CD4-positive, alpha-beta T cell treated with Interleukin-4 for 1 hour (primary cell): Measurements from ENCODE around the gene PAX6.
A peak's percentile ranks its signal among the peaks of the same experiment; 100 is the strongest.

Experiments used
- DNase-seq, 2 donors: peaks; one replicate each; pipeline ENCODE4 v3.0.0-alpha.2; 2020 to 2022

PAX6 gene

DNA sequence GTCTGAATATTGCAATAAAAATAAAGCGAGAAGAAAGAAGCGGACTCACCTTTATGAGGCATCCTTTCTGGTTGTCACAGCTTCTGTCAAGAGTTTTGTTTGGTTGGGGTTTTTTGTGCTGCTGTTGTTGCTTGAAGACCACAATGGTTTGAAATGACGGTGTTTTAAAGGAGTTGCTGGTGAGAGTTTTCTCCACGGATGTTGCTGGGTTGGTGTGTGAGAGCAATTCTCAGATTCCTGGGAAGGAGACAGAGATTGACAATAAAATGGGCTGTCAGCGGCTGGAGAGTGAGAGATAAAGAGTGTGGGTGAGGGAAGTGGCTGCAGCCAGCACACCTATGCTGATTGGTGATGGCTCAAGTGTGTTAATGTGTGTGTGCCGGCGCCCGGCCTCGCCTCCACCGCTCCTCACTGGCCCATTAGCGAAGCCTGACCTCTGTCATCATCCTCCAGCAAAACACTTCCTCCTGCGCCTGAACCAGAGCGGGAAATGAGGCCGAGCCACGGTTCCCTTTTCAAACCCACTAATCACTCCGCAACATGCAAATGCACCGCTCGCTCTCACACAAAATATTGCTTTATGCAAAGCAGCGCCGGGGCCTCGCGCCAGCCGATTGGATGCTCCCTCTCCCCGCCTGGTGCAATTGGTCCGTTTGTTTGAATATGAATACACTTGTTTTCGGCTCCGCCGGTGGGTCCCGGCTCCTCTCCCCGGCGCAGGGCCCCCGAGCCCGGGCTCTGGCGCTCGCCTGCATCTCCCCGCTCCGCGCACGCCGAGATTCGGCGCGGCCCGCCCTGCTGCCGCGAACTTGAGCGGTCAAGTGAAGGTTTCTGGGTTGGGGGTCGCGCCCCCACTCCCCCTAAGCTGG lies at the start of gene PAX6:
Gene PAX6 (minus strand): TSS at position 544 of the 869 bp plus-strand sequence. CDS start 4,911 bp downstream, outside the sequence.
- peak; percentile 47 to 69 for DNase-seq

DNA sequence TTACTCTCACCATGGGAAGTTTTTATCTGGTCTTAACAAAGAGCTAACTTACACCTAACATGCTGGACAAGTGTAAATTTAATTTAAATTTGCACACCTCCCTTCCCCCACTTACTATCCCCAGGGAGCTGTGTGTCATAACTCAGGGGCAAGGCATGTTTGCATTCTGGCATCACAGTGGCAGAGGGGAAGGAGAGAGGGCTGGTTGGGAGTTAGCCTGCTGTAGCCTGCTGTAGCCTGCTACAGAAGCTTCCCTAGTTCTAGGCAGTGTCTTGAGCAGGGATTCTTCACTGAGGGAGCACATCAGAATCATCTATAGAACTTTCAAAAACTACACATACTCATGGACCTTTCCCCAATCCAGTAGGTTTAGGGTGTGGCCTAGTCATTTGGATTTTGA lies 49.3 kb upstream of the PAX6 start:
- DNase-seq = no peak

DNA sequence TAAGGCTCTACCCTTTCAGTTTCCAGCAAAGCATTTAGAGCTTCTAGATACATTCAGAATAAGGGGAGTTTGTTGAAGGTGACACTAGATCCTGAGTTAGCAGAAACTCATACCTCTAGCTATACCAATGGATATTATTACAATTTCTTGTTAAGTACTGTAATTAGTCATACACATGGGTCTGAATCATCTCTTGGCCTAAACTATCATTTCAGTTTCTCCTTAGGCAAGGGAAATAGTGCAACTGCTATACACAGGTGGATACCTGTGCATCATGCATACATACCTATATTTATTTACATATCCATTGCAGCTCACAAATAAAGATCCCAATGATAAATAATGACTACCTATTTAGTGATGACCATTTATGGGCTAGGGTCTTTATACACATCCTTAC lies 45.1 kb upstream of the PAX6 start:
- DNase-seq = no peak

DNA sequence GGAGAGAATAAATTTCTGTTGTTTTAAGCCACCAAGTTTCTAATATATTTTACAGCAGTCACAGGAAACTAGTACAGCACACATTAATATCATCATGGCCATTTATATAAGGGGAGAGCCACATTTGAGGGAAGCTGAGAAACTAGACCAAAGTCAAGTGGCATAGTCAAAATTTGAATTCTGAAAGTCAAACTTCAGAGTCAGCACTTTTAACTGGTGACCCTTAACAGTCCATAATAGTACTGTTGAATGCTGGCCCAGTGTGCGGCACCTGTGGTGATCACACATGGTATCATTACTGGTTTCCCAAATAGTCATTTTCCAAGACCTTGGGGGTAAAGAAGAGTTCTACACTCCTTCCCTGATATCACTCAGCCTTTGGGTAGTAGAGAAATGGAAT lies 44.3 kb upstream of the PAX6 start:
- DNase-seq = no peak

DNA sequence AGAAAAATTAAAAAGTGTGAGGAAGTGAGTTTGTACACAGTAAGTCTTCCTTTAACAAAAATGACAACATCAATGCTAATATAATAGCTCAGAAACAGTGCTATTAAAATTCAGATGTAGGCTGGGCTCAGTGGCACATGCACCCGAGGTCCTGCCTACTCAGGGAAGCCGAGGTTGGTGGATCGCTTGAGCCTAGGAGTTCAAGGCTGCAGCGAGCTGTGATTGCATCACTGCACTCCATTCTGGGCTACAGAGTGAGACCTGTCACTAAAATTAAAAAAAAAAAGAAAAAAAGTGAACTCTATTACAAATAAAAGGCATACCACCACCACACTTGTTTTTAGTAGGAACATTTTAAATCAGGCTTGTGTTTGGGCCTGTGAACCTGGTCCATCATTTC lies 39.2 kb upstream of the PAX6 start:
- DNase-seq = no peak

DNA sequence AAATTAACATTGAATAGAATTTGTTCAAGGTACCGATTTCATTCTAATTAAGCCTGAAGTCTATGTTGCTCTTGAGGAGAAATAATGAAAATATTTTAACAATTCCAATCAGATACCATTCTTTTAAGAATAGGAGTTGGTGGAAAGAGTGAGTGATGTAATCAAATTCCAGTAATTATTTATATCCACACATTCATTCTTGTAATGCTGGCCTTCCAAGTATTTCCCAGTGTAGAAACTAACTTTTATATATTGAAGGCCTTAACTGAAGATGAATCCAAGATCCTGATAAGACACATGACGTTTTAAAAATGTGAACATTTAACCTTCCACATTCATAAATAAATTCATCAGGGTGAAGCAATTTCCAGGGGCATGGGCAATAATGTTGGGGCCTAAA lies 36.6 kb upstream of the PAX6 start:
- DNase-seq = no peak

DNA sequence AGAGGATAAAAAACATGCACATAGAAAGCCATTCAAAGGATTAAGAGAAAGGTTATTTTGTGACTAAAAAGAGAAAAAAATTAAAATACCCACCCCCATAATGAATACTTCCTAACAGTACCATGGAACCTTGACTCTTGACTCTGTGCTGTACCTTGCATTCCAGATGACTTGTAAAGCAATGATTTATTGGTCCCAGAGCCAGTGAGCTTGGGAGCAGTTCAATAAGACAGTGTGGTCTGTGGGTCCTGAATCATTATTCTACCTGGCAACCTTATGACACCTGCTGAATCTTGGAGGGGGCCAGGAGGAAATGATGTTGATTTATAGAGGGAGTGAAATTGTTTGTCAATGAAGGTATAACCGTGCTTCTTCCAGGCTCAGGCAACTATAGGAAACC lies 34.2 kb upstream of the PAX6 start:
- DNase-seq = no peak

DNA sequence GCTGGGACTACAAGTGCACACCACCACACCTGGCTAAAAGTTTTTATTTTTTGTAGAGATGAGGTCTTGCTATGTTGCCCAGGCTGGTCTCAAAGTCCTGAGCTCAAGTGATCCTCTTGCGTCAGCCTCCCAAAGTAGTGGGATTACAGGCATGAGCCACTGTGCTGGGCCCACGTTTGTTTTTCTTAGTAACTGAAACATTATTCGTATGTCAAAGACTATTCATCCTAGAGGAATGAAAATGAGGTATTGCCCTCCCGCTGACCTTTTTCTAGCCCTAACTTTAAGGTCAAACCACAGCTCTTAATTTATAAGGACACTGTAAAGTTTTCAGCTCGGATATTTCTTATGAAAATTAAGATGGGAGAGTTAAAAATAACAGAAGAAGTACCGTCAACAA lies 33.2 kb upstream of the PAX6 start:
- DNase-seq = no peak

DNA sequence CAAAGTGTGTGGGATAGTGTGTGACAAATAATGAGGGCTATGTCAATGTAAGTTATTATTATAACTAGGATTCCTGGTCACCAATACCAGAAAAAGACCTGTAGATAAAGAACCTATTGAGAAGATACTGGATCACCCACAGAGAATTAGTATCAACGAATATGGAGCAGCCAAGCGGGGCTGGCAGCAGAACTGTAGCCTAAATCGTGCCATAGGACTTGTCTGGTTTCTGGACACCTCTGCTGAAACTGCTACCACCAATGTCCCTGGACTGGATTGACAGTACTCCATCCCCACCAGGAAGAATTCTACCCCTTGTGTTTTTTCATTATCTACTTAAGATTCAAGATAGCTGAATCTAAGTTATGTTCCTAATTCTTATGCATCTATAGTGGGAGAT lies 30.3 kb upstream of the PAX6 start:
- no peak for DNase-seq

DNA sequence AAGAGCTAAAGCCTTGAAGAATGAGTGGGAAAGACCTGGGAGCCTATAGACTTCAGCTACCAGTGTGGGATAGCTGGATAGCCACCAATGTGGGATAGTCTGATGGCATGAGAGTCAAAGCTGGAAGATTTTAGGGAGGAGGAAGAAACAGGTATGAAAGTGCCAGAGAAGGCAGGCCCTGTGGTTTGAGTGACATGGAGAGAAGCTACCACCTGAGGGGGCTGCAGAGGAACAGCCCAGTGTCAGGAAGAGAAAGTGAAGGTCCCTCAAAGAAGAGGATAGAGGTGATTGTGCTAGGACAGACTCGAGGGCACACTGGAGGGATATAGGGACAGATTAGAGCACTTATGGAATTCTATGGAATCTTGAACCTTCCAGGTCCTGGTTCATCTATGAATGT lies 23.1 kb upstream of the PAX6 start:
- DNase-seq = no peak

DNA sequence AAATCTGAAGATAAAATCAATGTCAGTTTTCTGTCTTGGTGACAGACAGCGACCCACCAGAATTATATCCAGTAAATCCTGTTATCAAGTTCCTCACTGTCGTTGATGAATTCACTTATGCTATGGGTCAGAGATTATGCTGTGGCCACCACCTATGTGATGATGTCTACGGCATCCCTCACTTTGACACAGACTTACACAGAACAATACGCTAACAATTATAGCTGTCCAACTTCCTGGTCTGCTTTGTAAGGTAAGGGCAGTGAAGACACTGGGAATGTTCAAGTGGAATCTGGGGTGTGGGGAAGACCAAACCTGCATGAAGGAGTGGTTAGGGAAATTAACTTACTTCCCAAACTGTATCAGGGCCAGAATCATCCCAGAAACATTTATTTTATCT lies 19.3 kb upstream of the PAX6 start:
- no peak for DNase-seq

DNA sequence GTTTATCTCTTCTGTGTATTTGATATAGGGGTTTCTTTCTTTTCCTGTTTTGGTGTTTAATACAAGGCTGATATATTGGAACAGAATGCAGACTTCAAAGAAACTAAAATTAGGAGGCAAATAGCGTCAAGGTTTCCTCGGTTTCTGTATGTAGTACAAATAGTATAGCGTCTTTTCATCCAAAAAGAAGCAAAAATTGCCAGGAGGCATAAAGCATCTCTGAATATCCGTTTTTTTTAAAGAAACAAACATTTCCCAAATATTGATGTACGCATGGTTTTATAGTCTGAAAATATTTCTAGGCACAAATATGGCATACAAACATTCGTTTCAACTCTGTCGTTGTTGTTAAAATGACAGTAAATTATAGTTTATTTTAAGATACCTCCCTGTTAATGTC lies 17.1 kb upstream of the PAX6 start:
- DNase-seq = no peak

DNA sequence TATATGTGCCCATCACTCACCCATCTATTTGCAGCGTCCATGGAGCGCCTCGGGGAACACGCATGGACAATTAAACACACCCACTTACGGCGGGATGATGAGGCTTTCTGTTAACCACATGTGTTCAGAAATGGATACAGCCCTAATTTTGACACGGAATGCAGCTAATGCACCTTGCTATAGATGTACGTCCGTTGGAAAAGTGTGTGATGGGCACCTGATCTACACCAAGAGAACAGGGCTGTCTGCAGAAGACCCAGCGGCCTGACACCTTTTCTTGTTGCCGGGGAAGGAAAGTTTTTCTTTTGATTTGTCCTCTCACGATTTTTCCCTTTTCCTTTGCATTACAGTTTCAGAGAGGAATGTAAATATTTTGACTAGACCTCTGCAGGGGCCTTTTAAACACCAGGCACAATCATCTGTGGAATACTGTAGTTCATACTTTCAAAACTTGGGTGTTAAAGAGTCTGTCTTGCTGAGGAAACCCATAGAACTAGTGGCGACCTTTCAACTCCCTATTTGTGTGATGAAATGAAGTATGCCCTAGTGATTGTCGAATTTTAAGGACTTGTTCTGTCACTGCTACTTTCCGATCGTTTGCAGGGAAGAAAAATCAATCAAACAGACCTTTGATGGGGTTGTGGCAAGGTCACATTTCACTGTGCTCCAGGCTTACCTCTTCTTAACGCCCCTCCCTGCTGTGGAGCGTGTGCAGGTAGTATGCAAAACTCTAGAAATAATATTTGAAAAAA lies 16.5 kb upstream of the PAX6 start:
- no peak for DNase-seq

DNA sequence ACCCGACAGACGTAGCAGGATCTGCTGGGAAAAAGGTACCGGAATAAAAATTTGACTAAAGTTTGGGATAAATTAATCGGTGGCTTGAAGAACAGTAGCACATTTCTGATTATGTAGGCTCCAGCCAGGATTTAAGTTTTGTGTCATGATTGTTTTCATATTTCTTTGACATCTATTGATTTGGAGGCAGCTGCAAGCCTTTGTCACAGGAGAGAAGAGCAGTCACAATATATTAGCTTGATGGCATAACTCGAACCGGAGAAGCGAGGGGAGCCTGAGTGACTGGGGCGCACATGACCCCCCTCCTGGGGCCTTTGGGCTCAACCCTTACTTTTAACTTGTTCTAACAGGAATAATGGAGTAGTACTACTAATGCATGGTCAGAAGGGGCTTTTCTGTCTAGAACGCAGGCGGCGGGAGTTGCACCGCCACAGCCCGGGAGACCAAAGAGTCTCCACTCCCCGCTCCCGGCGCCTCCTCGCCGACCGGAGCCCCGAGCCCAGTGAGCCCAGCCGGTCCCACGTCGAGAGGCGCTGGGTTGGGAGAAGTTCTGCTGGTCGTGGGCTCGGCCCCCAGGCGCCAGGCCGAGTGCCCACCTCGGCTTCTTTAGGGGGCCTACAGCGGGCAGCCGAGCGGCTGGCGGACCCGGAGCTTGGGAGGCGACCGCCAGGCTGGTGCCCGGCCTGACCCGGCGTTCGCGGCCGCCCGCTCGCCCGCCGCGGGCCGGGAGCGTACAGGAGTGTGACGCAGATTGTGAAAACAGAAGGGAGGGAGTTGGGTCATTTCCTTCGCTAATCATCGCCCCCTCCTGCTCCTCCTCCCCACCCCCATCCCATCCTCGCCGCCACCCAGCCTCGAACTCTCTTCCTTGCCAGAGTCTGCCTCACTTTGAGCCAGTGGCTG lies 15.7 kb upstream of the PAX6 start:
- no peak for DNase-seq

DNA sequence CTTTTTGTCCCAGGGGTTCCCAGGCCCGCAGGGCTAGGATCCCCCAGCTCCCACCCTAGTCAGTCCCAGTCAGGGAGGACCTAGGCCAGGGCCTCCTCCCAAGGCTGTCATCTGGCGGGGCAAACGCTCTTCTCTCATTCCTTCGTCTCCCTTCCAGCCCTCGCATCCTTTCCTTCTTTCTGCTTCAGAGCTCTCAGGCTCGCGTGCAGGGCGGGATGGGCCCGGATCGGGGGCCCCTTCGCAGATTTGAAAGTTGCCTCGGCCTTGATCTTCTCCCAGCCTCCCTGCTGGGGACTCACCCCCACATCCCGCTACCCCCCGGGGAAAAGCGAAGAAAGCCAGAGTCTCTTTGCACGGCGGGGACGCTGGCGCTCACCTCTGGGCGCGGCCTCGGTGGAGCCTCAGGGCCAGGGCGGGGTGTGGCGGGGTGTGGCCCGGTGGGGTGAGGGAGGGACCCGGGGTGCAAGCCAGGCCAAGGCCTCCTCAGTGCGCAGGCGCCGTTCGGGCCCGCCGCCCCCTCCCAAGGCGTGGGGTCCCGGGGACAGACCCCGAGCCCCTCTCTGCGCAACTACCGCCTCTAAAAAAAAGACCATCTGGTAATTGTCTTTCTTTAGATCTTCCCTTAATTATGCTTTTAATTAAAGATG lies 14.8 kb upstream of the PAX6 start:
- no peak for DNase-seq

DNA sequence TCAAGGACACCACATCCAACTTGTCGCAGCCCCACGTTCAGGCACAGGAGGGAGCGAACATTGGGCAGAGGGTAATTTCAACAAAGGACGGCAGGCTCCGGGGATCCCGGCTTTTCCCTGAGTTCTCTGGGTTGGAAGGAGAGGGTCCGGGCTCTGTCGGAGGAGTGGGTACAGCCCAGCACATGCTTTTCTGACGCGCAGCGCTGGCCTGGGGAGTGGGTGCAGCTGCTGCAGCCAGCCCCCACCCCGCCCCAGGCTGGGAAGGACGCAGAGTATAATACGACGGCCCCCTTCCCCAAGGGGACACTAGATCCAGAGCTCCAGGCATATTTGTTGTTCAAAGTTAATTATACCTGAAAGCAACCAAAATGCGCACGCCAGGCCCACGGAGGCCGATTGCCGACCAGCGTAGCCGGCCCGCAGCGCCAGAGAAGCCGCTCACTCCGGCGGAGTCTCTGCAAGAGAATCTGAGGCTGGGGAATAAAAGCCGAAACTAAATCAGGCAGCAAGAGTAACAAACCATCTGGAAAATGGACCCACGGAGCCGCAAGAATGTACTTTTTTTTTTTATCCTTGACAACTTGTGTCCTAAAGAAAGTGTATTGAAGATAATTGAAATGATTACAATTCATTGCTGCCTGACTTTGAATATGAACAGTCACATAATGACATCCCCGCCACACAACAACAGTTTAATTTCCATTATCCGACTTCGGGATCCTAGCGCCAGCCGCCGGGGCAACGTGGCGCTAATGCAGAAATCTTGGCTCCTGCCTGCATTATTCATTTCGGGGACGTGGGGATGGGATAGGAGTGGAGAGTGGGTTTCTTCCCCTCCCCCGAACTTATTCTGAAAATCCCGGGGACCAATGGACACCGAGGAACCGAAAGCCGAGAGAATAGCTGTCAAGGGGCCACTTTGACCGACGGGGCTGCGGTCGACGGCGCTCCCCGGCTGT lies 14.0 kb upstream of the PAX6 start:
- DNase-seq = no peak

DNA sequence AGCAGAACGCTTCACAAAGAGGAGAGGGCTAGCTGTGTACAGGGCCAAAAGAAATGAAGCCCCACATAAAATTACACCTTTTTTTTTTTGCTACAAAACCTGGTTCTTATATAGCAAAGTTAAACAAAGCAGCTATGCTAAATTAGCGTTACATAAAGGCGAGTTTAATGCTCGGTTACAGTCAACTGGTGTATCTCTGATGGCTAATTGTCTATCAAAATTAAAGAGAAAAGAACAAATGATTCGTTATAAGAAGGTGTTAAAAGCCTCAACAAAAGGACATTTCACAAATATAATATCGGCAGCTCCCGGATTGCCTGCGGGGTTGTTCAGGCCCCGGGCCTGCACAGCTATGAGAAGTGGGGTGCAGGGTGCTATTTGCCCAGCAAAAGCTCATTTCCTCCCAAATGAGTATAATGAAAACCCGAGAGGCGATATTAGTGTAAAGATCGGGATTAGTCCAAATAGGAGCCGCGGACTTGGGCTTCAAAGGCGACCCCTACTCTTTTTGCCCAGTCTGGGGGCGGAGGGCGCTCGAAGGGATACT lies 13.3 kb upstream of the PAX6 start:
- DNase-seq = no peak

DNA sequence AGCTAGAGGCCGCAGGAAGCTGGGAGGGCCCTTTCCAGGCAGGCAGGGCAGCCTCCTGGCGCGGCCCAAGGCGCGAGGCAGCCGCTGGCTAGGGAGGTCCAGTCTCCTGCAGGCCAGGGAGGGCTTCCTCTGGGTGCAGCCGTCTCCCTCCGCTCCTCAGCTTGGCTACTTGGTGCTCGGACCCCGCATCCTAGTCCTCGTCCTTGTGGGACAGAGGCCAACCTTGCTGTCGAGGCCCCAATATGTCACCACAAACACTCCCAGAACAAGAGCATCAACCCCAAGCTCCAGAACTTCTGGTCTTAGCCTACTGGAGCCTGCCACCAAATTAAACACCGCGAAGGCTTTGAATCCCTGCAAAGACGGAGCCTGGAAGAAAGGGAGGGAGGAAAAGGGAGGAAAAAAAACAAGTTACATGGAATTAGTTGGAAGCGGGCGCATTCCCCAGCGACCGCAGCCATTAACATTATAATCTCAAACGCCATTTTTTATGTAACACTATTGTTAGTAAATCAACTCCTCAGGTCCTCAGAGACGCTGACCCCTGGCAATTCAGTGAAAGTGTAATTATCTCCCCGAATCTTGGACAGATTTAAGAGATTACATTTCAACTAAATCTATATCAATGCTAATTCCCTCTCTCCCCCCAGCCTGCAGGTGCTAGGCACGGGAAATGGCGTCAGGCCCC lies 12.7 kb upstream of the PAX6 start:
- DNase-seq = no peak

DNA sequence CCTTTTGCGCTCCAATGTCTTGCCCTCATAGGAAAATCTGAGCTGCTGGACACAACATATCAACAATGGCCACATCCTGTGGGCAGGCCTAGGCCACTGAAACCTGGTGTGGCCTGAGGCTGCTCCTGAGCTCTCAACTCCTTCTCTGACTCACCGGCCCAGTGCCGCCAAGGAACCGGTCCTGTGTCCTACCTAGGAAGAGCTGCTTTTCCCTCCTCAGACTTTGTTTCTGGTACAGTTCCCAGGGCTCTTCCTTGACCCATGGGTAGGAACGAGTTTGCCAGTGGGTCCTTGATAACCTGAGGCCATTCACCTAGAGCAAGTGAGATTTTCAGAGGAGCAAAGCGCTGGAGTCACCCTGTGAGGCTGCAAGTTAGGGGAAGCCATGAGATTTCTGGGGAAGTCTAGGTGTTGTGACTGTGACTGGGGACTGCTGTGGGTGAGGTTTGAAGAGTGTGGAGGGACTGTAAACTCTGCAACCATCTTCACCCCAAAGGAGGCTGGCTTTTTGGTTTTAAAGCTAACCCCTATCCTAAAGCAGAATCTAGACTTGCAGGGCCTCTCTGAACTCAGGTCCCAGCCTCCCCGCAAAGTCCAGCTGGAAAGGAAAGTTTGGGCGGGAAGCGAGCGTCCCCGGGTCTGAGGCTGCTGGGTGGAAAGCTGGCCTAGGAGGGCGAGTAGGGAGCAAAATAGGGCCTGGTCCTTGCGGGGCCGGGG lies 12.0 kb upstream of the PAX6 start:
- no peak for DNase-seq
